KBM-7 (cell line): ENCODE results near the gene B3GNT2.
"Not testable (repeated sequence)": the region's sequence is repeated elsewhere in the genome, so short reads cannot be mapped to it uniquely, and the experiment has no call there.

Source experiments
- DNase-seq: peaks from one replicate; pipeline ENCODE4 v3.0.0-alpha.2; 2015
- in situ Hi-C: fragments of 300-500 bp; cut with MboI; formaldehyde crosslinking; loops from 2 replicates; pipeline ENCODE4 v1.14.3; 2020; ENCODE audit warnings: low sequenced_read_pairs, low pct_unique_long_range_greater_than_20kb, mixed read lengths

B3GNT2 gene

GRCh38 chr2:62195421-62196277, at the start of gene B3GNT2:
B3GNT2 (plus strand) TSS chr2:62196115; CDS start chr2:62222221, 26,106 bp downstream.
- peak; percentile 79 for DNase-seq
- in situ Hi-C loops, result no loop called here

GRCh38 chr2:62146790-62147189, 49.1 kb upstream of the B3GNT2 start:
- in situ Hi-C loops, DNase-seq: not testable (repeated sequence)

- in situ Hi-C loops, result no loop called here
- DNase-seq, result no peak
These were observed 48.2 kb upstream of the B3GNT2 start for GRCh38 chr2:62147610-62148301.

GRCh38 chr2:62149708-62150107, 46.2 kb upstream of the B3GNT2 start:
- DNase-seq, result no peak
- in situ Hi-C loops, result no loop called here

GRCh38 chr2:62150597-62151305, 45.2 kb upstream of the B3GNT2 start:
- in situ Hi-C loops, result no loop called here
- DNase-seq, result no peak

GRCh38 chr2:62151306-62151638, 44.6 kb upstream of the B3GNT2 start:
- no peak for DNase-seq
- in situ Hi-C loops, result no loop called here

- in situ Hi-C loops, result no loop called here
- no peak for DNase-seq
These were observed 43.9 kb upstream of the B3GNT2 start for GRCh38 chr2:62152000-62152399.

GRCh38 chr2:62156861-62157496, 38.9 kb upstream of the B3GNT2 start:
- in situ Hi-C loops, result no loop called here
- no peak for DNase-seq

GRCh38 chr2:62158444-62159121, 37.3 kb upstream of the B3GNT2 start:
- in situ Hi-C loops, result no loop called here
- no peak for DNase-seq

- DNase-seq, in situ Hi-C loops: not testable (repeated sequence)
These were observed 35.2 kb upstream of the B3GNT2 start for GRCh38 chr2:62160691-62161090.

- DNase-seq, result no peak
- in situ Hi-C loops, result no loop called here
These were observed 32.6 kb upstream of the B3GNT2 start for GRCh38 chr2:62163106-62163831.

GRCh38 chr2:62163834-62164233, 32.1 kb upstream of the B3GNT2 start:
- in situ Hi-C loops, result no loop called here
- no peak for DNase-seq

- no peak for DNase-seq
- in situ Hi-C loops, result no loop called here
These were observed 20.2 kb upstream of the B3GNT2 start for GRCh38 chr2:62175728-62176127.

- in situ Hi-C loops, result no loop called here
- DNase-seq, result peak; percentile 41
These were observed 19.1 kb upstream of the B3GNT2 start for GRCh38 chr2:62176801-62177200.

GRCh38 chr2:62177392-62178049, 18.4 kb upstream of the B3GNT2 start:
- in situ Hi-C loops, result no loop called here
- DNase-seq, result no peak

- no peak for DNase-seq
- in situ Hi-C loops, result no loop called here
These were observed 17.1 kb upstream of the B3GNT2 start for GRCh38 chr2:62178741-62179271.

- peak; percentile 94 for DNase-seq
- in situ Hi-C loops, result no loop called here
These were observed 14.9 kb upstream of the B3GNT2 start for GRCh38 chr2:62180975-62181374.

- in situ Hi-C loops, result no loop called here
These were observed 14.1 kb upstream of the B3GNT2 start for GRCh38 chr2:62181843-62182242.

More at GRCh38 chr2:62181843-62182242, 14.1 kb upstream of the B3GNT2 start:
- no peak for DNase-seq
